Measurements from ENCODE around the gene LY86. TPM values are rescaled to one million over a fixed set of nuclear protein-coding genes. Genes with fewer than 3 reads are reported as not detected.

LY86 gene
- total RNA-seq, 1 experiment from 2014 or later = not detected

DNA sequence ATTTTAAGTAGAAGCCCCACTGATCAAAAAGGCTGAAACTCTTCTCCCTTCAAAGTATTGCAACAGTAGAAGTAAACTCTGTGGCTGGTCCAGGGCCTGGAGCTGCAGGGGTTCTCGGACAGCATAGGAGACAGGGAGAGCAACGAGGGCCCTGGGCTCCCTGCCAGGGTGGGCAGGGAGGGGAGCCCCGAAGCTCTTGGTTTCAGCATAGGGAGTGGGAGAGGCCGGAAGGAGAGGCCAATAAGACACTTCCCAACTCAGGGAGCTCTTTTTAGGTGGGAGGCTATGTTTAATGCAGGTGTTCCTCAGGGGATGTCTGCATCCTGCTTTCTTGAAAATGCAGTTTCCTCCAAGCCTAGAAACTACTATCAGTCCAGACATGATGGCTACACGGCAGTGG is 91.1 kb downstream of the LY86 start:
- H3K27ac Mint-ChIP-seq = no peak overlapping the region
- ATAC-seq (no peak), DNase-seq (ENCODE audit: low spot score) (no peak)
- TF ChIP-seq OVOL2 (CRISPR knock-in tag; IDR thresholded peaks at IDR 0.05; ENCODE audit: borderline replicate concordance) = no peak
- no peak for TF ChIP-seq GABPB1 (CRISPR knock-in tag; IDR thresholded peaks at IDR 0.05)
- TF ChIP-seq, protein P1, sequence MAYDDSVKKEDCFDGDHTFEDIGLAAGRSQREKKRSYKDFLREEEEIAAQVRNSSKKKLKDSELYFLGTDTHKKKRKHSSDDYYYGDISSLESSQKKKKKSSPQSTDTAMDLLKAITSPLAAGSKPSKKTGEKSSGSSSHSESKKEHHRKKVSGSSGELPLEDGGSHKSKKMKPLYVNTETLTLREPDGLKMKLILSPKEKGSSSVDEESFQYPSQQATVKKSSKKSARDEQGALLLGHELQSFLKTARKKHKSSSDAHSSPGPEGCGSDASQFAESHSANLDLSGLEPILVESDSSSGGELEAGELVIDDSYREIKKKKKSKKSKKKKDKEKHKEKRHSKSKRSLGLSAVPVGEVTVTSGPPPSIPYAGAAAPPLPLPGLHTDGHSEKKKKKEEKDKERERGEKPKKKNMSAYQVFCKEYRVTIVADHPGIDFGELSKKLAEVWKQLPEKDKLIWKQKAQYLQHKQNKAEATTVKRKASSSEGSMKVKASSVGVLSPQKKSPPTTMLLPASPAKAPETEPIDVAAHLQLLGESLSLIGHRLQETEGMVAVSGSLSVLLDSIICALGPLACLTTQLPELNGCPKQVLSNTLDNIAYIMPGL (CRISPR knock-in tag; IDR thresholded peaks at IDR 0.05) = no peak
- TF ChIP-seq, protein P2, sequence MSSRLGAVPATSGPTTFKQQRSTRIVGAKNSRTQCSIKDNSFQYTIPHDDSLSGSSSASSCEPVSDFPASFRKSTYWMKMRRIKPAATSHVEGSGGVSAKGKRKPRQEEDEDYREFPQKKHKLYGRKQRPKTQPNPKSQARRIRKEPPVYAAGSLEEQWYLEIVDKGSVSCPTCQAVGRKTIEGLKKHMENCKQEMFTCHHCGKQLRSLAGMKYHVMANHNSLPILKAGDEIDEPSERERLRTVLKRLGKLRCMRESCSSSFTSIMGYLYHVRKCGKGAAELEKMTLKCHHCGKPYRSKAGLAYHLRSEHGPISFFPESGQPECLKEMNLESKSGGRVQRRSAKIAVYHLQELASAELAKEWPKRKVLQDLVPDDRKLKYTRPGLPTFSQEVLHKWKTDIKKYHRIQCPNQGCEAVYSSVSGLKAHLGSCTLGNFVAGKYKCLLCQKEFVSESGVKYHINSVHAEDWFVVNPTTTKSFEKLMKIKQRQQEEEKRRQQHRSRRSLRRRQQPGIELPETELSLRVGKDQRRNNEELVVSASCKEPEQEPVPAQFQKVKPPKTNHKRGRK (CRISPR knock-in tag; IDR thresholded peaks at IDR 0.05; ENCODE audit: borderline replicate concordance) = no peak
- TF ChIP-seq, protein P3, sequence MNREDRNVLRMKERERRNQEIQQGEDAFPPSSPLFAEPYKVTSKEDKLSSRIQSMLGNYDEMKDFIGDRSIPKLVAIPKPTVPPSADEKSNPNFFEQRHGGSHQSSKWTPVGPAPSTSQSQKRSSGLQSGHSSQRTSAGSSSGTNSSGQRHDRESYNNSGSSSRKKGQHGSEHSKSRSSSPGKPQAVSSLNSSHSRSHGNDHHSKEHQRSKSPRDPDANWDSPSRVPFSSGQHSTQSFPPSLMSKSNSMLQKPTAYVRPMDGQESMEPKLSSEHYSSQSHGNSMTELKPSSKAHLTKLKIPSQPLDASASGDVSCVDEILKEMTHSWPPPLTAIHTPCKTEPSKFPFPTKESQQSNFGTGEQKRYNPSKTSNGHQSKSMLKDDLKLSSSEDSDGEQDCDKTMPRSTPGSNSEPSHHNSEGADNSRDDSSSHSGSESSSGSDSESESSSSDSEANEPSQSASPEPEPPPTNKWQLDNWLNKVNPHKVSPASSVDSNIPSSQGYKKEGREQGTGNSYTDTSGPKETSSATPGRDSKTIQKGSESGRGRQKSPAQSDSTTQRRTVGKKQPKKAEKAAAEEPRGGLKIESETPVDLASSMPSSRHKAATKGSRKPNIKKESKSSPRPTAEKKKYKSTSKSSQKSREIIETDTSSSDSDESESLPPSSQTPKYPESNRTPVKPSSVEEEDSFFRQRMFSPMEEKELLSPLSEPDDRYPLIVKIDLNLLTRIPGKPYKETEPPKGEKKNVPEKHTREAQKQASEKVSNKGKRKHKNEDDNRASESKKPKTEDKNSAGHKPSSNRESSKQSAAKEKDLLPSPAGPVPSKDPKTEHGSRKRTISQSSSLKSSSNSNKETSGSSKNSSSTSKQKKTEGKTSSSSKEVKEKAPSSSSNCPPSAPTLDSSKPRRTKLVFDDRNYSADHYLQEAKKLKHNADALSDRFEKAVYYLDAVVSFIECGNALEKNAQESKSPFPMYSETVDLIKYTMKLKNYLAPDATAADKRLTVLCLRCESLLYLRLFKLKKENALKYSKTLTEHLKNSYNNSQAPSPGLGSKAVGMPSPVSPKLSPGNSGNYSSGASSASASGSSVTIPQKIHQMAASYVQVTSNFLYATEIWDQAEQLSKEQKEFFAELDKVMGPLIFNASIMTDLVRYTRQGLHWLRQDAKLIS (CRISPR knock-in tag; IDR thresholded peaks at IDR 0.05; ENCODE audit: borderline replicate concordance) = no peak
- no peak for TF ChIP-seq NFE2L1 (CRISPR knock-in tag; IDR thresholded peaks at IDR 0.05)
- no peak for TF ChIP-seq KAT7 (CRISPR knock-in tag; IDR thresholded peaks at IDR 0.05; ENCODE audit: borderline replicate concordance)
- TF ChIP-seq, protein P4, sequence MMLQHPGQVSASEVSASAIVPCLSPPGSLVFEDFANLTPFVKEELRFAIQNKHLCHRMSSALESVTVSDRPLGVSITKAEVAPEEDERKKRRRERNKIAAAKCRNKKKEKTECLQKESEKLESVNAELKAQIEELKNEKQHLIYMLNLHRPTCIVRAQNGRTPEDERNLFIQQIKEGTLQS (CRISPR knock-in tag; conservative IDR thresholded peaks at IDR 0.05) = no peak
- TF ChIP-seq, protein P5, sequence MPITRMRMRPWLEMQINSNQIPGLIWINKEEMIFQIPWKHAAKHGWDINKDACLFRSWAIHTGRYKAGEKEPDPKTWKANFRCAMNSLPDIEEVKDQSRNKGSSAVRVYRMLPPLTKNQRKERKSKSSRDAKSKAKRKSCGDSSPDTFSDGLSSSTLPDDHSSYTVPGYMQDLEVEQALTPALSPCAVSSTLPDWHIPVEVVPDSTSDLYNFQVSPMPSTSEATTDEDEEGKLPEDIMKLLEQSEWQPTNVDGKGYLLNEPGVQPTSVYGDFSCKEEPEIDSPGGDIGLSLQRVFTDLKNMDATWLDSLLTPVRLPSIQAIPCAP (CRISPR knock-in tag; IDR thresholded peaks at IDR 0.05) = no peak
- no peak for TF ChIP-seq NFYB (CRISPR knock-in tag; conservative IDR thresholded peaks at IDR 0.05; ENCODE audit: low read depth)
- TF ChIP-seq, protein P6, sequence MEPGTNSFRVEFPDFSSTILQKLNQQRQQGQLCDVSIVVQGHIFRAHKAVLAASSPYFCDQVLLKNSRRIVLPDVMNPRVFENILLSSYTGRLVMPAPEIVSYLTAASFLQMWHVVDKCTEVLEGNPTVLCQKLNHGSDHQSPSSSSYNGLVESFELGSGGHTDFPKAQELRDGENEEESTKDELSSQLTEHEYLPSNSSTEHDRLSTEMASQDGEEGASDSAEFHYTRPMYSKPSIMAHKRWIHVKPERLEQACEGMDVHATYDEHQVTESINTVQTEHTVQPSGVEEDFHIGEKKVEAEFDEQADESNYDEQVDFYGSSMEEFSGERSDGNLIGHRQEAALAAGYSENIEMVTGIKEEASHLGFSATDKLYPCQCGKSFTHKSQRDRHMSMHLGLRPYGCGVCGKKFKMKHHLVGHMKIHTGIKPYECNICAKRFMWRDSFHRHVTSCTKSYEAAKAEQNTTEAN (CRISPR knock-in tag; IDR thresholded peaks at IDR 0.05) = no peak
- no peak for TF ChIP-seq MYBL2 (CRISPR knock-in tag; IDR thresholded peaks at IDR 0.05)
- TF ChIP-seq, protein P7, sequence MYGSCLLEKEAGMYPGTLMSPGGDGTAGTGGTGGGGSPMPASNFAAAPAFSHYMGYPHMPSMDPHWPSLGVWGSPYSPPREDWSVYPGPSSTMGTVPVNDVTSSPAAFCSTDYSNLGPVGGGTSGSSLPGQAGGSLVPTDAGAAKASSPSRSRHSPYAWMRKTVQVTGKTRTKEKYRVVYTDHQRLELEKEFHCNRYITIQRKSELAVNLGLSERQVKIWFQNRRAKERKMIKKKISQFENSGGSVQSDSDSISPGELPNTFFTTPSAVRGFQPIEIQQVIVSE (CRISPR knock-in tag; IDR thresholded peaks at IDR 0.05; ENCODE audit: borderline replicate concordance) = no peak
- TF ChIP-seq FOXP1 (CRISPR knock-in tag; IDR thresholded peaks at IDR 0.05; ENCODE audit: borderline replicate concordance) = no peak
- TF ChIP-seq EMX1 (CRISPR knock-in tag; IDR thresholded peaks at IDR 0.05) = no peak
- no peak for TF ChIP-seq SMAD4 (CRISPR knock-in tag; IDR thresholded peaks at IDR 0.05)
- no peak for TF ChIP-seq FOXK1 (CRISPR knock-in tag; IDR thresholded peaks at IDR 0.05)
- TF ChIP-seq TEAD1 (CRISPR knock-in tag; IDR thresholded peaks at IDR 0.05) = no peak
- TF ChIP-seq, protein P8, sequence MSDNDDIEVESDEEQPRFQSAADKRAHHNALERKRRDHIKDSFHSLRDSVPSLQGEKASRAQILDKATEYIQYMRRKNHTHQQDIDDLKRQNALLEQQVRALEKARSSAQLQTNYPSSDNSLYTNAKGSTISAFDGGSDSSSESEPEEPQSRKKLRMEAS (CRISPR knock-in tag; IDR thresholded peaks at IDR 0.05) = no peak
- TF ChIP-seq, protein P9, sequence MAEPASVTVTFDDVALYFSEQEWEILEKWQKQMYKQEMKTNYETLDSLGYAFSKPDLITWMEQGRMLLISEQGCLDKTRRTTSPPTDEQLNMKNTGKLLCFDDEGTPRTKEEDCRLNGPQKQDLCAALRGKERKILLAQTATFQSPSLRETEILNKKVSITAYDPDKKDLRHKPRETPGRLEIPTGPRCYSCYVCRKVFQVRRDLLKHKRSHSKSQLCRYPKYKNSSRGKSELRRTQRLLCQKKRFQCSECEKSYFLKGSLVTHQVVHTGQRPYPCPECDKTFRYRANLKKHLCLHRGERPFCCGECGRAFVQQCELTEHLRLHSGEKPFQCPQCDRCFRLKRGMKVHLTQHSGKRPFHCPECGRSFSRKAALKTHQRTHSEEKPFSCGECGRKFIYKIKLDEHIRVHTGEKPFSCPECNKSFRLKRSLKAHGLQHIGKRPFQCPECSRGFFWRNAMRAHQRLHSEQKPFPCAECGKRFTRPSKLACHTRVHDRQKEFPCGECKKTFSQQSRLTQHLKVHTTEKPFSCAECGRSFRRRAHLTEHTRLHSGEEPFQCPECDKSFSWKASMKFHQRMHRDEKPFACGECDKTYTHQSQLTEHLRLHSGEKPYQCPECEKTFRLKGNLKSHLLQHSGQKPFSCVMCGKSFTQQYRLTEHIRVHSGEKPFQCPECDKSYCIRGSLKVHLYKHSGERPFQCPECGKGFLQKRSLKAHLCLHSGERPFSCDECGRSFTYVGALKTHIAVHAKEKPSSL (CRISPR knock-in tag; conservative IDR thresholded peaks at IDR 0.05) = no peak
- H3K27me3 Mint-ChIP-seq (ENCODE audit: low read depth) = no peaks in the 10 kb centered on the region
- H3K4me1 Mint-ChIP-seq = peaks cover 33% of the 10 kb centered on the region
- ChIA-PET CTCF (interaction anchor here (1.1 to 1.4 kb wide), 3 partner anchors 11 to 570 kb away, joined by 3 to 4 read pairs (median 3); no protein-coding TSS in a partner anchor), POLR2A (no interaction called here)
- no peak overlapping the region for H3K4me3 Mint-ChIP-seq
- no peaks in the 10 kb centered on the region for H3K9me3 Mint-ChIP-seq
- H3K36me3 Mint-ChIP-seq = no peaks in the 10 kb centered on the region

All from WTC11 (cell line).